Skin epidermis (tissue), 12 donors: ENCODE results near the gene RAPGEF5.
"Not testable (repeated sequence)": the region's sequence is repeated elsewhere in the genome, so short reads cannot be mapped to it uniquely, and the experiment has no call there.

ENCODE experiments used
- H3K27ac ChIP-seq, 21 experiments: fragments of 200-600 bp; sonication (generic) in 11 of 21; one replicate each; pipeline ENCODE4 v1.5.0; 2020; ENCODE audit warnings: mild to moderate bottlenecking in 3 of 21, inconsistent platforms in 2 of 21, moderate library complexity in 2 of 21
- H3K4me3 ChIP-seq, 7 experiments: fragments of 200-600 bp; sonication (generic) in 2 of 7; one replicate each; pipeline ENCODE4 v1.5.0; 2020; ENCODE audit warnings: inconsistent platforms in 2 of 7, mild to moderate bottlenecking in 2 of 7, moderate library complexity in 1 of 7

The RAPGEF5 gene

GRCh38 chr7:22078872-22079271 is 278.1 kb downstream of the RAPGEF5 start:
- H3K27ac ChIP-seq, H3K4me3 ChIP-seq: not testable (repeated sequence)

DNA sequence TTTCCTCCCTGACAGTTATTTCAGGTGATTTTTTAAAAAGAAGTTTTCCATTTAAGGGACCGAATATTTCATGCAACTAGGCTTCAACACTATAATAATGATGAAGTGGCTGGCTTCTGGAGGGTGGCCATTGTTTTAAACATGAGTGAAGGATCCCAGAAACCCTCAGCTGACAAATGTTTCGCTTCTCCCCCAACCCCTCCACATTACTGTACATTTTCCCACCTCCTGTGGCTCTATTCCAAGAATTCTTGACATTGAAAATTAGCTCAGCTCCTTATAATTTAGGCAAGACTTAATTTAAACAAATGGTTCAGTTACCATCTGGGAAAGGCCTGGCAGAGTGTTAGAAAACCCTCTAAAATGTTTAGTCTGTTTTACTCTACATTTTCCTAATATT is 281.4 kb downstream of the RAPGEF5 start:
- no peak overlapping the region for H3K4me3 ChIP-seq
- H3K27ac ChIP-seq = no peak overlapping the region

DNA sequence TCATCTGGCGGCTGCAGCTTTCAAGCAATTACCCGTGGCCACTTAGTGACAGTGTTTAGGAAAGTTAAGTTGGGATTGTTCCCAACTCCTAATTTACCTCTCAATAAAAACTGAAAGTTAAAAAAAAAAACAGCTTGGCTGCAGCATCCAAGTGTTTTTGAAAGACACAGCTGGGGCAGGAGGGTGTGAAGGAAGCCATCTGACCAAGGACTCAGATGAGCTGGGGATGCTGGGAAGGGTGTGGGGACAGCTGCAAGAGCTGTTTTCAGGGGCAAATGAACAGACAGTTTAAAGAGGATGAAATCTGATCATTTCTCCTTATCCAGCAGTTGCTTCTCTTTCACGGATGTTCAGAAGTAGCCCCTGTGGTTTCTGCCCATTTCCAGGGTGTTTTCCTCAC is 282.1 kb downstream of the RAPGEF5 start:
- H3K4me3 ChIP-seq = no peak overlapping the region
- no peak overlapping the region for H3K27ac ChIP-seq
